ENCODE measurements around the gene BRD3OS.

GRCh38 chr9:134046894-134047681 lies 21.8 kb downstream of the BRD3OS start:
- TF ChIP-seq, protein P1, sequence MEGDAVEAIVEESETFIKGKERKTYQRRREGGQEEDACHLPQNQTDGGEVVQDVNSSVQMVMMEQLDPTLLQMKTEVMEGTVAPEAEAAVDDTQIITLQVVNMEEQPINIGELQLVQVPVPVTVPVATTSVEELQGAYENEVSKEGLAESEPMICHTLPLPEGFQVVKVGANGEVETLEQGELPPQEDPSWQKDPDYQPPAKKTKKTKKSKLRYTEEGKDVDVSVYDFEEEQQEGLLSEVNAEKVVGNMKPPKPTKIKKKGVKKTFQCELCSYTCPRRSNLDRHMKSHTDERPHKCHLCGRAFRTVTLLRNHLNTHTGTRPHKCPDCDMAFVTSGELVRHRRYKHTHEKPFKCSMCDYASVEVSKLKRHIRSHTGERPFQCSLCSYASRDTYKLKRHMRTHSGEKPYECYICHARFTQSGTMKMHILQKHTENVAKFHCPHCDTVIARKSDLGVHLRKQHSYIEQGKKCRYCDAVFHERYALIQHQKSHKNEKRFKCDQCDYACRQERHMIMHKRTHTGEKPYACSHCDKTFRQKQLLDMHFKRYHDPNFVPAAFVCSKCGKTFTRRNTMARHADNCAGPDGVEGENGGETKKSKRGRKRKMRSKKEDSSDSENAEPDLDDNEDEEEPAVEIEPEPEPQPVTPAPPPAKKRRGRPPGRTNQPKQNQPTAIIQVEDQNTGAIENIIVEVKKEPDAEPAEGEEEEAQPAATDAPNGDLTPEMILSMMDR (IDR thresholded peaks at IDR 0.05) = no peak
- TF ChIP-seq POLR2A (IDR thresholded peaks at IDR 0.05) = no peak

Data from esophagus squamous epithelium (tissue), 4 donors.